HG03025 (cell line): Measurements from ENCODE around the gene MRPL19.
"Not testable (repeated sequence)": the region's sequence is repeated elsewhere in the genome, so short reads cannot be mapped to it uniquely, and the experiment has no call there.

Source experiments
- ATAC-seq: cut with Tn5 transposase; IDR thresholded peaks from one replicate; pipeline ENCODE4 v1.9.1; 2021; ENCODE audit warnings: mild to moderate bottlenecking, moderate library complexity; ENCODE audit not compliant: unreplicated experiment, low FRiP score

MRPL19 gene

DNA sequence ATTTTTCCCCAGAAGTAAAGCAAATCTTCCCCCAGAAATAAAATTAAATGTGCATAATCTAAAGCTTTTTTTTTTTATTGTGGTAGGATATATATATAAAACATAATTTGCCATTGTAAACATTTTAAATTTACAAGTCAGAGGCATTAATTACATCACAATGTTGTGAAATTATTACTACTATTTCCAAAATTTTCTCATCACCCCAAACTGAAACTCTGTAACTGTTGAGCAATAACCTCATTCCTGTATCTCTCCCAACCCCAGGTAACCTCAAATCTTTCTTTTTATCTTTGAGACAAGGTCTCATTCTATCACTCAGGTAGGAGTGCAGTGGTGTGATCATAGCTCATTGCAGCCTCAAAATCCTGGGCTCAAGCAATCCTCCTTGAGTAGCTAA, 11.2 kb downstream of the MRPL19 start:
- no peak for ATAC-seq

DNA sequence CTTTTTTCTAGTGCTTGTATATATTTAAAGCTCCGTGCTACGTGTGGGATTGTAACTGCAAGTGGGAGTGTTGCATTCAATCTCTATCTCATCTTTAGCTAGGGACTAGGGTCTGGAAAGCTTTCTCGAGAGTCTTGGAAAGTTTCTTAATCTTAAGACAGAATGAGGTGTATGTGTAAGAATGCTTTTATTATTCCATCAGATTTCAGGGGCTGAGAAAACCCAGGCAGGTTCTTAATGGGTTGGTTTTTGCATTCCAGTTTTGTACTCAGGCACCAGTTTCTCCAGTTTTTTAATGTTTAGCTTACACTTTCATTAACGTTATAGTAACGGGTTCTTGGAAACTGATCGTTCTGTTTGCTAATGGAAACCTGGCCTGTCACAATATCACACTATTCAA, 20.3 kb downstream of the MRPL19 start:
- no peak for ATAC-seq

DNA sequence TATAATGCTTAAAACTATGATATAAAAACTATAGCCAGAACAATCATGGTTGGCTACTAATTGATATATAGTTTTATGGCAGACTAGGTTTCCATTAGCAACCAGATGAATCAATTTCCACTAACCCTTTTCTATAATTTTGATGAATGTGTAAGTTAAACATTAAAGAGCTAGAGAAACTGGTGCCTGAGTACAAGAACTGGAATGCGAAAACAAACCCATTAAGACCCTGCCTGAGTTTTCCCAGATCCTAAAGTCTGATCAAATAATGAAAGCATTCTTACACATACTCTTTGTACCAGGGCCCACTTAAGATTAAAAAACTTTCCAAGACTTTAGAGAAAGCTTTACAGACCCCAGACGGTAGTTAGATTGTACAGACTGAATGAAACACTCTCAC, 21.3 kb downstream of the MRPL19 start:
- ATAC-seq: no peak

DNA sequence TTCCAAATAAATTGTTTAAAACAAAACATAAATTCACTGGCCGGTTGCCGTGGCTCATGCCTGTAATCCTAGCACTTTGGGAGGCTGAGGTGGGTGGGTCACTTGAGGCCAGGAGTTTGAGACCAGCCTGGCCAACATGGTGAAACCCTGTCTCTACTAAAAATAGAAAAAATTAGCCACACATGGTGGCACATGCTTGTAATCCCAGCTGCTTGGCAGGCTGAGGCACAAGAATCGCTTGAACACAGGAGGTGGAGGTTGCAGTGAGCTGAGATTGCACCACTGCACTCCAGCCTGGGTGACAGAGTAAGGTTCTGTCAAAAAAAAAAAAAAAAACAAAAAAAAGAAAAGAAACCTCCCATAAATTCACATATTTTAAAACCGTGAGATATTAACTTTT, 28.8 kb downstream of the MRPL19 start:
- not testable (repeated sequence) for ATAC-seq

DNA sequence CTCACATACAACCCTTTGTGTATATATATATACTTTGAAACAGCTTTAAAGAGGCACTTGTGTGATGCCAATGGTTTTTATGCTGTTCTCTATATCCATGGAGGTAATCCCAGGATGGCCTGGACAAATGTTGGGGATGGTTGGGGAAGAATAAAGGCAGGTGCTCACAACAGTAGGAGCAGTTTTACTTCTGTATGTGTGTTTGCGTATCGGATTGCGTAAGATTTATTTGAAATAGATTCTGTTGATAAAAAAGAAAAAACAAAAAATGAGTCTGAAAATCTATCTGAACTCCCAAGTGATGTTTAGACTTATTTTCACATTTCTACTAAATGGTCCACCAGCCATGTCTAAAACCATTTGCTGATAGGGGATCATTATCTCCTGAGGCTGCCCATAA, 29.3 kb downstream of the MRPL19 start:
- ATAC-seq: no peak

DNA sequence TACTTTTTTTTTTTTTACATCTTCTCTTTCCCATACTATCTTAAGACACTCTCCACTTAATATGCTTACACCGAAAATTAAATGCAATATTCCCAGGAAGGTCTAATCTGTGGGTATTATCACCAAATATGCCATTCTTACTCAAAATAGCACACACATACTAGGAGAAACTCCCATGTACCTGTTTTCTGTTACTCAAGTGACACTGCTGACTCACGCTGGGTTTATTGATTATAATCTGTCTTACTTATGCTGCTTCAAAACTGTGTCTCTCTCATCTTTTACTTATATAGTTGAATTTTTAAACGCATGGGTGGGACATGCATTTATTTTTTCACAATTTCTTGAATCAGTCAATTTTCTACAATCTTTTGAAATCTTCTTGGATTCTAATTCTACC, 29.9 kb downstream of the MRPL19 start:
- ATAC-seq: no peak

DNA sequence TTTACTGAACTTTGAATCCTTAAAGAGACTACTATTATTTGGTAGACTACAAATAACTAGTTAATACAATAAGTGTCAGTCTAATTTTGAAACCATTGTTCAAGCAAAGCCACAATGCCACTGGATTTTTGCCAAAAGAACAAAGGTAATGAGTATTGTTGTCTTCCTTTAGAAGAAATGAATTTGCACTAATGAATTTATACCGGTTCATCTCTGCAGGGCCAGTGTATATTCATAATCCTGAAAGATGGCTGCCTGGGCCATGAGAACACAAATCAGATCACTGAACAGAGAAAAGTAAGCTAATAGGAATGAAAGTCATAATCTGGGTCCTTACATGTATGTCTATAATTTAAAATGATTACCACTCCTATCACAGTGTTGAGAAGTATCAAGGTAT, 33.0 kb downstream of the MRPL19 start:
- ATAC-seq: no peak

DNA sequence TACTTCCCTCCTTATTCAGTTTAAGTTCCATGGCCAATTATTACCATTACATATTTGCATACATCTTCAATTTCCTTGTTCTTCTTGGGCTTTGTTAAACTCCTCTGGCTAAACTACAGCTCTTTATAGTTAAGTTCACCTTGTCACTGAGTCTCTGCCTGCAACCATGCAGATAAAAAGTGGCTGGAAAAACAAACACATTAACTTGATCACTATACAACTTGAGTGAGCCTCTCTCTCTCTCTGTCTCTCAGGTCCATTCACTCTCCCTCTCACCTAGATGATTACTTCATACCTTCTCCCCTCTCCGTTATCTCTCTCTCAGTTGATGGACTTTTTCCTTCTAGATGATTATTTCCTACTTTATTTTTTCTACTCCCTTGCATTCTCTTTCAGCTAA, 33.8 kb downstream of the MRPL19 start:
- no peak for ATAC-seq

DNA sequence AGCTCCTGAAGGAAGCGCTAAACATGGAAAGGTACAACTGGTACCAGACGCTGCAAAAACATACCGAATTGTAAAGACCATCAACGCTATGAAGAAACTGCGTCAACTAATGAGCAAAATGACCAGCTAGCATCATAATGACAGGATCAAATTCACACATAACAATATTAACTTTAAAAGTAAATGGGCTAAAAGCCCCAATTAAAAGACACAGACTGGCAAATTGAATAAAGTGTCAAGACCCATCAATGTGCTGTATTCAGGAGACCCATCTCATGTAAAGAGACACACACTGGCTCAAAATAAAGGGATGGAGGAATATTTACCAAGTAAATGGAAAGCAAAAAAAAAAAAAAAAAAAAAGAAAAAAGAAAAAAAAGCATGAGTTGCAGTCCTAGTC, 36.8 kb downstream of the MRPL19 start:
- ATAC-seq: not testable (repeated sequence)

DNA sequence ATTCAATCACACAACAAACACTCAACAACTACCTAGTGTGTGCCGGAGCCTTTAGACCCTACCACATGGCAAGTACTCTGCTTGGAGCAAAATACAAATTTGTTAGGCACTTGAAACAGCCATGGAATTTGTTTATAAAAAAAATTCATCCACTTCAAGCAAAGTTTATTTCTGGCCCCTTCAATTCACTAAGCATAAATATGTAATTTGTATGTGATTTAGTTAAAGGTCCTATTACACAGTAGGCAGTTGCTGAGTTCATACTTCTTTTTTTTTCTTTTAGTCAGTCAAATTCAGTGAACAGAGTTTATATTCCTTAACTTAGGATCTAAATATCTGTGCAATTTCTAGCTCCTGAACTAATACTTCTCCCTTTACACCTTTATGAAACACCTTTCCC, 41.6 kb downstream of the MRPL19 start:
- ATAC-seq: no peak

DNA sequence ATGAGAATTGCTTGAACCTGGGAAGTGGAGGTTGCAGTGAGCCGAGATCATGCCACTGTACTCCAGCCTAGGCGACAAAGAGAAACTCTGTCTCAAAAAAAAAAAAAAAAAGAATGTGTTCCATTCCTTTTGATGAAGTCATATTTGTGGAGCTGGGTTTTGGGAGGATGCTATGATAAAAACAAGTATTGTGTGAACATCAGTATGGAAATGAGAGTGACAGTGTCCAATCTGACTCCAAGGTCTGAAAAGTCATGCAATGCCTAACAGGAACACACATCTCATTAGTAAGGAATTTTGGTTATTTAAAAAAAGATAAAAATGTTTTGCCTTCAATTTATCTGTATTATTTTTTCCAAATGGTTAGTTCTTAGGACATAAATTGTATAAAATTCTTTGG, 52.3 kb downstream of the MRPL19 start:
- ATAC-seq: no peak

DNA sequence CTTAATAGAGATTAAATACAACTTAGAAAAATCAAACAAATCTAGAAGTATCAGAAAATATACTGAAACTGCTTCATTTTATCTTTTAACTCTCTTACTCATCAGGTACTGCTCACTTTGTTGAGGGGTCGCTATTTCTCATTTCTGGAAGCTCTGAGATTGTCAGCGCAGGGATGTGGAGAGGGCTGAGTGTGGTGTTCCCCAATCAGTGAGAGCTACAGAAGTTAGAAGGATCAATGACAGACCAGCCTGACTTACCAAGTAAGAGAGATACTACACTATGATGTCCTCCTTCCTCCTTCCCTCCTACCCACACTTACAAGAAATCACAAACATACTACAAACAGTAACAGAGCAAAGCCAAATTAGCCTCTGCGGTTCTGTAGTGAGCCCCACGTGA, 56.0 kb downstream of the MRPL19 start:
- no peak for ATAC-seq

DNA sequence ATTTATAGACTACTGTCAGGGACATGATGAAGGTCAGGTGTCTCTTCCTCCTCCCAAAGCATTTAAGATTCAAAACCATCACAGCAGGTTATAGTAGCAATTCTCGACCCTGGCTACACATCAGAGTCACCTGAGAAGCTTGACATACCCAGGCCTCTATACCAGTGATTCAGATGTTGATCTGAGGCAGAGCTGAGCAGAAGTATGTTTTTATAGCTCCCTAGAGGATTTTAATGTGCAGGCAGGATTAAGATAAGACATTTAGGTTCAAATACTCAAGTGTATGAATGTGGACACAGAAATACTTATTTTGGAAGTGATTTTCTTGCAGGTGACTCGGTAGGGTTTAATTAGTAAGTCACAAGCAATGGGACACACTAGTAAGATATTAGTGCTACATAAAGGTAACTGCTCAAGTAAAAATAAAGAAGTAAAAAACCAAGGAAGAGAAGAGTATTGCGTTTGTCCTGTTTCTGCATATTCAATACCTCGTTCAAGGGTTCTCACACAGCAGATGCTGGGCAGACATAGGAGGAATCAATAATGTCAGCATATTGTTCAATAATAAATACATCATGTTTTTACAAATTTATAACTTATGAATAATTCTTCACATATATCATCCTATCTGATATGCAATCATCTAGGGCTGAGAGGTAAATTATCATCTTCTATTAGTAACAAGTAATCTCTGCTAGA, 57.2 kb downstream of the MRPL19 start:
- ATAC-seq: no peak

DNA sequence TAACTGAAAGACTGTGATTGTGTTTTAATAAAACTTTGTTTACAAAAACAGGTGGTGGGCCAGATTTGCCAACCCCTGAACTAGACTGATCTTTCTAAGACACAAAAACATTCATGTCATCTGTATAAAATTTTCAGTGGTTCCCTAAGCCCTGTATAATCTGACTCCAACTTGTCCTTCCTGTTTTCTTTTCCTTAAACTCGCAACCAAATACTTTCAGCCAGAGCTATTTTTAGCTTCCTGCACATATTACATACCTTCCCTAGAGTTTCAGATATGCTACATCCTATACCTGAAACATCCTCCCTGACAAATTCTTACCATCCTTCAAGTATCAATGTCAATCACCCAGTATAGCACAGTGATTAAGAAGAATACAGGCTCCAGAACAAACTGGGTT, 59.3 kb downstream of the MRPL19 start:
- ATAC-seq: no peak

DNA sequence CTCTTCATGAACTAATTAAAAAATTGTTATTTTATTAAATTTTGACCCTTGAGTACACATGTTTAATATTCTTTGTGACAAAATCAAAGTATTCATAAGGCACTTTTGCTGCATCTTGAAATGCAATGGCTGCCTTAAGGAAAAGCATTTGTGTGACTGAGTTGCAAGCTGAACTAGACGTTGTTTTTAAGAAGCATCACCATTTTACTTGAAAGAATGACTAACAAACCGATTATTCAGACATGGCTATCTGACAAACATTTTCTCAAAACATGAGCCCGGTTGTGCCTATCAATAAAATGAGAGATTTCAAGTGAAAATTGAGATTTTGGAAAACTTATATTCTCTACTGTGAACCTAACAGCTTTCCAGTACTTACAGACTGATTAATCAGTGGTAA, 61.3 kb downstream of the MRPL19 start:
- ATAC-seq: no peak

DNA sequence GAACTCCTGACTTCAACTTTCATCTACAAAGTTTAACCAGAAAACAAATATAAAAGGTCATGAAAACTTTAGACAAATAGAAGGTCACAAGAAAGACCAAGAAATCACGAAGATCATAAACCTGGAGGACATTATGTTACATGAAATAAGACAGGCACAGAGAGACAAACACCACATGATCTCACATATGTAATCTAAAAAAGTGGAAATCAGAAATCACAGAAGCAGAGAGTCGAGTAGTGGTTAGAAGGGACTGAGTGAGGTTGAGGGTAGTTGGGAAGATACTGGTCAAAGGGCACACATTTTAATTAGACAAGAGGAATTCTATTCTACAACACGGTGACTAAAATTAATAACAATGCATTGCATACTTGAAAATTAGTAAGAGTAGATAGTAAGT, 62.7 kb downstream of the MRPL19 start:
- ATAC-seq: no peak

DNA sequence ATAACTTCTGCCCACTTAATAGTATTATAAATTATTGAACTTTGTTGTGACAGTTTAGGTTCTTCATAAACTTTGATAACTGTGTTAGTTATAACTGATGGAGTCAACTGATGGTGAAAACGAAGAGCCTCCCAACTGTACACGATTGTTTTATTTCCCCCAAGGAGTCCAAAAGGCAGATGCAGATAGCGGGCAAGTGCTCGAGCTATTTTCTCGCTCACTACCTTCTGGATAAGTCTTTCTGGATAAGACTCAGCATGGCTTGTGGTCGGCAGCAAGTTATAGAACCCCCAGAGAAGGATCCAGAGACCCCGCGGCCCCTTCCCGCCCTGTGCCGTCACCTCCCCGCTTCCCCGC, 63.6 kb downstream of the MRPL19 start:
- ATAC-seq: peak; percentile 19

DNA sequence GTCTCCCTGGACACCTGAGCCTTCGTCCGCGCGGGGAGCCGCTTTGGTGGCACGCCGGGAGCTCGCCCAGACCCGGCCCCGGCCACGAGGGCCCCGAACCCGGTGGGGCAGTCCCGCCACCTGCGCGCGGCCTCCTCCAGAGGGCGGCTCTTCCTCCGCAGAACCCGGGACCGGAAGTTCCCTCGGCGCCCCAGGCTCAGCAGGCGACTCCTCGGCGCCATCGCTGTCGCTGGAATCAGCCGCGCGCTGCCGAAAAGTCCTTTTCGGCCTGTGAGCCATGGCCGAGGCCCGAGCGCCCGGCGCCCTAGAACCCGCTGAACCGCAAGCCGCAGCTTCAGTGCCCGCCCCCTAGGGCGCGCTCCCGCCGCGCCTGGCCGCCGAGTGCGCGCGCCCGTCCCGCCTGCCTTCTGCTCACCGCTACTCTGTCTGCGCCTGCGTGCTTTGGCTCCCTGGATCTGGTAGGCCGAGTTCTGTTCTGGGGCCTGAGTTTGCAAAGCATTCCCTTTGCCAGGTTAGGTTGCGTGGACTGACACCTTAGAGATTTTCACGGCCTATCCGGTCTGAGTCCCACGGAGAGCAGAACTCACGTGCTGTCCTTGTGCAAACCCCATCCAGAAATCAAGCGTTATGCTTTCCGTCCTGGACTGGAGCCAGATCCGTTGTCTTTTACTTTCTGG, 64.1 kb downstream of the MRPL19 start, which contains the start of gene GCFC2:
Gene GCFC2, minus strand, starts transcription at position 339 of the 677 bp plus-strand sequence. Its CDS starts 60 bp downstream, at position 279.
- peak; percentile 93 for ATAC-seq

DNA sequence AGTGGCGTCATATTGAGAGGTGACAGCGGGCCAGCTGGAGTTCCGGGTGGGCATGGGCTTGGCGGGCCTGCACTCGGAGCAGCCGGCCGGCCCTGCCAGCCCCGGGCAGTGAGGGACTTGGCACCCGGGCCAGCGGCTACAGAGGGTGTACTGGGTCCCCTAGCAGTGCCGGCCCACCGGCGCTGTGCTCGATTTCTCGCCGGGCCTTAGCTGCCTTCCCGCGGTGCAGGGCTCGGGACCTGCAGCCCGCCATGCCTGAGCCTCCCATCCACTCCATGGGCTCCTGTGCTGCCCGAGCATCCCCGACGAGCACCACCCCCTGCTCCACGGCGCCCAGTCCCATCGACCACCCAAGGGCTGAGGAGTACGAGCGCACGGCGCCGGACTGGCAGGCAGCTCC, 65.0 kb downstream of the MRPL19 start:
- ATAC-seq: not testable (repeated sequence)

DNA sequence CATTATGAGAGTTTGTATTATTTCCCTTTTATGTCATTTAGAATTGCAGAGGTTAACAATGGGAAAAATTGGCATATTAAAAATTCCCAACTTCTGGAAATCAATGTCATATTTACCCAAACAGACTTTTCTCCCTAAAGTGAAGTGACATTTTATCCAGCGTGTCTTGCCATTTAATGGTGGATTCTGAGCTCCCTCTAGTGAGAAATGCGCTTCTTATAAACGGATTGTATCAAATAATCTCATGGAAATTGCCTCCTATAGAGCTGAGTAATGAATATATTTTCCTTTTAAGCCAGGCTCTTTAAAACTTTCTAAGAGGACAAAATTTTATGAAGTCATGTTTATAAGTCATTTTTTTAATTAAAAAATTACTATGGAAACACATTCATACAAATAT, 69.8 kb downstream of the MRPL19 start:
- no peak for ATAC-seq

DNA sequence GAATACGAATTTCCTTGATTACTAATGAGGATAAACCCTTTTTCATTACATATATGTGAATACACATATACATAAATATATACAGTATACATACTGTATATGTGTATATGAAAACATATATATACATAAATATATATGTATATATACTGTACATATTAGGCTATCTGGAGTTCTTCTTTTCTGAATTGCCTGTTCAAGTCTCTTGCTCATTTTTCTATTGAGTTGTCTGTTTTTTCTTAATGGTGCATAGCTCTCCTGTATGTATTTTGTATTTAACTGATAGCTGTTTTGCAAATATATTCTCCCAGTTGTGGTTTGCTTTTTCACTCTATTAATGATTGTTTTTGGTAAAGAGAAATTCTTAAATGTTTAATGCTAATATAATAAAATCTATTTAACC, 73.0 kb downstream of the MRPL19 start:
- no peak for ATAC-seq

DNA sequence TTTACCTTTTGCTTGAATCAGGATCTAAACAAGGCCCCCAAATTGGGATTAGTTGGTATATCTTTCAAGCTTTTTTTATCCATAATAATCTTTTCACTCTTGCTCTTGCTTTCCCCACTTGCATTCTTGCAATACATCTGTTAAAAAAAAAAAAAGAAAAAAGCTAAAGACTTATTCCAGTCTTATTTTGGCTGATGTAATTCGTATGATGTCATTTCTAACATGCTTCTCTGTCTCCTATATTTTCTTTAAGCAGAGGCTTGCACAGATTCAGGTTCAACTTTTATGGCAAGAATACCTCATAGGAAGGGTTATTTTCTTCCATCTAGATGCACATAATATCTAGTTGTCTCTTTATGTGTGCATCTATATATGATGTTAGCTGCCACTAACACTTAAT, 73.9 kb downstream of the MRPL19 start:
- no peak for ATAC-seq
